Ascending aorta (tissue), 2 donors: ENCODE measurements around the gene SOS1. TPM values are rescaled to one million over a fixed set of nuclear protein-coding genes. Genes with fewer than 3 reads are reported as not detected.

Source experiments
- DNase-seq, 2 donors: peaks; one replicate each; pipeline ENCODE4 v3.0.0-alpha.2; 2019; ENCODE audit warnings: low spot score in 2 of 2
- H3K27ac ChIP-seq, 2 donors: fragments of 200-600 bp; sonication (generic); one replicate each; pipeline ENCODE4 v1.5.1; 2016 to 2017; ENCODE audit warnings: mild to moderate bottlenecking in 1 of 2
- H3K27me3 ChIP-seq: fragments of 200-600 bp; sonication (generic); one replicate; pipeline ENCODE4 v1.5.1; 2017
- H3K36me3 ChIP-seq, 2 donors: fragments of 200-600 bp; sonication (generic); one replicate each; pipeline ENCODE4 v1.5.1; 2016
- H3K4me1 ChIP-seq, 2 donors: fragments of 200-600 bp; sonication (generic); one replicate each; pipeline ENCODE4 v1.5.1; 2016 to 2017; ENCODE audit warnings: mild to moderate bottlenecking in 1 of 2
- H3K4me3 ChIP-seq, 2 donors: fragments of 200-600 bp; sonication (generic); one replicate each; pipeline ENCODE4 v1.5.1; 2016 to 2017; ENCODE audit warnings: mild to moderate bottlenecking in 1 of 2
- H3K9me3 ChIP-seq, 2 donors: fragments of 200-600 bp; sonication (generic); one replicate each; pipeline ENCODE4 v1.5.1; 2016
- CTCF ChIP-seq, 3 experiments: fragments of 200-600 bp in 2 of 3; fragments of 450-650 bp in 1 of 3; sonication (generic) in 2 of 3; IDR thresholded peaks; one replicate each; pipeline ENCODE4 v1.5.1; 2016 to 2019; ENCODE audit warnings: antibody characterized with exemption in 3 of 3, mild to moderate bottlenecking in 1 of 3, moderate library complexity in 1 of 3
- intact Hi-C: fragments of 100-400 bp; cut with DNase I; formaldehyde crosslinking; loops from one replicate; pipeline ENCODE4 v1.15.1; 2023
- total RNA-seq: library from RNA; depleted of rRNA; stranded (reverse); fragments of >200 nt; gene quantifications from one replicate; pipeline ENCODE4 v1.1.0, GENCODE V29; 2016

The SOS1 gene
- total RNA-seq, 1 donor from 2014 or later, result 11.3 TPM

- peaks cover 0 to 4% of the 10 kb centered on the region in 2 donors for H3K4me1 ChIP-seq
- intact Hi-C loops, result no loop called here
These were observed 11.3 kb downstream of the SOS1 start for GRCh38 chr2:39109537-39109936.

GRCh38 chr2:39108377-39108776, 12.5 kb downstream of the SOS1 start:
- DNase-seq, result no peak
- no peaks in the 10 kb centered on the region for H3K4me1 ChIP-seq
- H3K9me3 ChIP-seq, result no peaks in the 10 kb centered on the region
- H3K4me3 ChIP-seq, result no peak overlapping the region
- no peak for TF ChIP-seq CTCF (IDR thresholded peaks at IDR 0.05)
- H3K27me3 ChIP-seq, result no peaks in the 10 kb centered on the region
- intact Hi-C loops, result no loop called here
- H3K27ac ChIP-seq, result no peak overlapping the region
- peaks cover 0 to 6% of the 10 kb centered on the region in 2 donors for H3K36me3 ChIP-seq

More at GRCh38 chr2:39109537-39109936, 11.3 kb downstream of the SOS1 start:
- Histone ChIP-seq H3K9me3 (no peaks in the 10 kb centered on the region), H3K4me3 (no peak overlapping the region), H3K27me3 (no peaks in the 10 kb centered on the region), H3K36me3 (peaks cover 0 to 6% of the 10 kb centered on the region in 2 donors), H3K27ac (no peak overlapping the region)
- no peak for DNase-seq
- TF ChIP-seq CTCF (IDR thresholded peaks at IDR 0.05), result no peak

- DNase-seq, result no peak
- no peaks in the 10 kb centered on the region for H3K27me3 ChIP-seq
- TF ChIP-seq CTCF (IDR thresholded peaks at IDR 0.05), result no peak
- peaks cover 0 to 5% of the 10 kb centered on the region in 2 donors for H3K36me3 ChIP-seq
- no peak overlapping the region for H3K4me3 ChIP-seq
- H3K4me1 ChIP-seq, result no peaks in the 10 kb centered on the region
- intact Hi-C loops, result no loop called here
- H3K9me3 ChIP-seq, result no peaks in the 10 kb centered on the region
- H3K27ac ChIP-seq, result no peak overlapping the region
These were observed 13.1 kb downstream of the SOS1 start for GRCh38 chr2:39107724-39108273.

GRCh38 chr2:39107156-39107555, 13.7 kb downstream of the SOS1 start:
- no peaks in the 10 kb centered on the region for H3K36me3 ChIP-seq
- TF ChIP-seq CTCF (IDR thresholded peaks at IDR 0.05), result no peak
- no peaks in the 10 kb centered on the region for H3K9me3 ChIP-seq
- no peak for DNase-seq
- no peak overlapping the region for H3K27ac ChIP-seq
- no peaks in the 10 kb centered on the region for H3K27me3 ChIP-seq
- H3K4me3 ChIP-seq, result no peak overlapping the region
- intact Hi-C loops, result no loop called here
- H3K4me1 ChIP-seq, result no peaks in the 10 kb centered on the region

GRCh38 chr2:39099870-39100728, 20.8 kb downstream of the SOS1 start:
- Histone ChIP-seq H3K36me3 (no peaks in the 10 kb centered on the region), H3K27me3 (no peaks in the 10 kb centered on the region), H3K4me3 (no peak overlapping the region), H3K27ac (no peak overlapping the region), H3K9me3 (no peaks in the 10 kb centered on the region), H3K4me1 (peaks cover 0 to 4% of the 10 kb centered on the region in 2 donors)
- TF ChIP-seq CTCF (IDR thresholded peaks at IDR 0.05), result no peak
- intact Hi-C loops, result no loop called here
- no peak for DNase-seq
